ENCODE measurements around the gene TMEM39A. TPM values are rescaled to one million over a fixed set of nuclear protein-coding genes. Genes with fewer than 3 reads are reported as not detected.

The TMEM39A gene
- total RNA-seq, 4 donors from 2014 or later = 7.1 to 38.4 (median 32.1) TPM

DNA sequence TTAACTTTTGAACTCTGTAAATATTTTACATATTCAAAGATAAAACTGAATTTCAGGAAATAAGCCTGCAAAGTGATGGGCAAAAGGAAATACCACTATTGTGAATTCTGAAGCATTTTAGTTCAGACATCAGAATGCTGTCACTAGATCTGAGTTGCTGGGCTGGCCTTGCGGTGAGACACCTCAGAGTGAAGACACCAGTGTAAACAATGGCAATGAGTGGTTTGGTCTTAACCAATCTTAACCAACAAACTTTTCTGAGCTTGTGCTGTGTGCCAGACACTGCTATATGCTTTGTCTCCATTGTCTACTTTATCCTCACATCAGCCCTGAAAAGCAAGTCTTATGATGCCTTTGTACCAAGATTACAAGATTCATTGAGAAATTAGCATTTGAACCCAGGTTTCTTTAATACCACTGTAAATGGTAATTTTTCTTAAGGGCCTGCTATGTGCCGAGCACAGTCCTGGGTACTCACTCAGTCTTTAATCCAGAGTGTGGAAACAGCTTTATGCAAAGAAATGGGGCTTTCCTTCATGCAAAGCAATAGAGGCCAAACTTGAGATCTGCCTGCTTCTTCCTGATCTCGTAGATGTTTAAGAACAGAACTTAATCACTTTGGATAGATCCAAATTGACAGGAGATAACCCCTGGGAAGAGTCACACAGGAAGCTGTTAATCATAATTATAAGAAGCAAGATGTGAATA lies 55.0 kb downstream of the TMEM39A start:
- H3K27me3 ChIP-seq = no peaks in the 10 kb centered on the region
- DNase-seq = no peak
- in situ Hi-C loops (cut with MboI; ENCODE audit: low pct_ligation_motif_present in 1 of 4, low pct_unique_long_range_greater_than_20kb in 1 of 4, low sequenced_read_pairs in 3 of 4) = no loop called here
- intact Hi-C loops (cut with DNase I; ENCODE audit: low total_unique reads) = no loop called here
- no peaks in the 10 kb centered on the region for H3K9me3 ChIP-seq
- no peak overlapping the region for H3K27ac ChIP-seq
- no peak overlapping the region for H3K4me3 ChIP-seq
- no peaks in the 10 kb centered on the region for H3K36me3 ChIP-seq
- 72 to 79% methylated on average over 3 of the region's 3 CpGs for WGBS, 2 donors (ENCODE audit: low coverage in 1 of 2)
- TF ChIP-seq POLR2A (IDR thresholded peaks at IDR 0.05) (no peak), EP300 (IDR thresholded peaks at IDR 0.05; ENCODE audit: low read depth) (no peak), POLR2AphosphoS5 (IDR thresholded peaks at IDR 0.05) (no peak)
- TF ChIP-seq, protein P1, sequence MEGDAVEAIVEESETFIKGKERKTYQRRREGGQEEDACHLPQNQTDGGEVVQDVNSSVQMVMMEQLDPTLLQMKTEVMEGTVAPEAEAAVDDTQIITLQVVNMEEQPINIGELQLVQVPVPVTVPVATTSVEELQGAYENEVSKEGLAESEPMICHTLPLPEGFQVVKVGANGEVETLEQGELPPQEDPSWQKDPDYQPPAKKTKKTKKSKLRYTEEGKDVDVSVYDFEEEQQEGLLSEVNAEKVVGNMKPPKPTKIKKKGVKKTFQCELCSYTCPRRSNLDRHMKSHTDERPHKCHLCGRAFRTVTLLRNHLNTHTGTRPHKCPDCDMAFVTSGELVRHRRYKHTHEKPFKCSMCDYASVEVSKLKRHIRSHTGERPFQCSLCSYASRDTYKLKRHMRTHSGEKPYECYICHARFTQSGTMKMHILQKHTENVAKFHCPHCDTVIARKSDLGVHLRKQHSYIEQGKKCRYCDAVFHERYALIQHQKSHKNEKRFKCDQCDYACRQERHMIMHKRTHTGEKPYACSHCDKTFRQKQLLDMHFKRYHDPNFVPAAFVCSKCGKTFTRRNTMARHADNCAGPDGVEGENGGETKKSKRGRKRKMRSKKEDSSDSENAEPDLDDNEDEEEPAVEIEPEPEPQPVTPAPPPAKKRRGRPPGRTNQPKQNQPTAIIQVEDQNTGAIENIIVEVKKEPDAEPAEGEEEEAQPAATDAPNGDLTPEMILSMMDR (IDR thresholded peaks at IDR 0.05) = no peak
- no peaks in the 10 kb centered on the region for H3K4me1 ChIP-seq

DNA sequence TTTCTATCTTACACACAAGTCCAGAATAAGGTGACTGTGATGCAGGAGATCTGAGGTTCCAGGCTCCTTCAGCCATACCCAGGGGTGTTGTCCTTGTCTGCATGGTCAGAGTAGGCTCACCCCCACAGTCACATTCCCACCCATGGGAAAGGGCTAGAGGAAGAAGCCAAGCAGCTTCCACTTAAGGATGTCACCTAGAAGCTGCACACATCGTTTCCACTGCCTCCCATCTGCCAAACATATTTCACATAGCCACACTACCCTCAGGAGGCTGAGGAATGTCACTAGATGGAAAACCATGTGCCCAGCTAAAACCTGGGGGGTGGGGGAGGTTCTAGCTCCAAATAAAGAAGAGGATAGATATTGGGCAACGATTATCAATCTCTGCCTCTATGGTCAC lies 58.1 kb downstream of the TMEM39A start:
- in situ Hi-C loops (cut with MboI; ENCODE audit: low pct_ligation_motif_present in 1 of 4, low pct_unique_long_range_greater_than_20kb in 1 of 4, low sequenced_read_pairs in 3 of 4) (no loop called here), intact Hi-C loops (cut with DNase I; ENCODE audit: low total_unique reads) (no loop called here)
- WGBS, 2 donors (ENCODE audit: low coverage in 1 of 2) = 81% methylated on average over 2 of the region's 2 CpGs; no CpG with 5 or more reads in 1 of the 2 donors

DNA sequence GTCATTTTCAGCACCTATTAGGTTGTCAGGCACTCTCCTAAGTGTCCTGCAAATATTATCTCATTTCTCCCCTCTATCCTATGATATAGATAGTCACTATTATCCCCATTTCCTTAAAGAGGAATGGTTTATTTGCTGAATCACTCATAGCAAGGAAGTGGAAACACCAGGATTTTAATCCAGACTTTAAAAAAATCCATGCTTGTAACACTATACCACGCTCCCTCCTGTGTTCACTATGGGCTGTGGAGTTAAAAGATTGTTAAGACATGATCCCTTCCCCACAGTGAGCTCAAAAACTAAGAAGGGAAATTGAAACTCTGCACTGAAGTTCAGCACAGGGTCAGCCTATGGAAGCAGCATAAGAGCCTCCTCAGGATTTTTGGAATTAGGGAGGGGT lies 60.2 kb downstream of the TMEM39A start:
- 100% methylated on average over 1 of the region's 1 CpG for WGBS, 2 donors (ENCODE audit: low coverage in 1 of 2)

More for the DNA sequence above, 58.1 kb downstream of the TMEM39A start:
- Histone ChIP-seq H3K9me3 (no peaks in the 10 kb centered on the region), H3K4me1 (no peaks in the 10 kb centered on the region), H3K27me3 (no peaks in the 10 kb centered on the region), H3K36me3 (peaks cover 0 to 3% (median 0%) of the 10 kb centered on the region in 4 donors), H3K27ac (no peak overlapping the region), H3K4me3 (no peak overlapping the region)
- TF ChIP-seq EP300 (IDR thresholded peaks at IDR 0.05; ENCODE audit: low read depth) = no peak
- TF ChIP-seq, protein P1 (IDR thresholded peaks at IDR 0.05) = no peak
- no peak for TF ChIP-seq POLR2A (IDR thresholded peaks at IDR 0.05)
- no peak for TF ChIP-seq POLR2AphosphoS5 (IDR thresholded peaks at IDR 0.05)
- DNase-seq = no peak

DNA sequence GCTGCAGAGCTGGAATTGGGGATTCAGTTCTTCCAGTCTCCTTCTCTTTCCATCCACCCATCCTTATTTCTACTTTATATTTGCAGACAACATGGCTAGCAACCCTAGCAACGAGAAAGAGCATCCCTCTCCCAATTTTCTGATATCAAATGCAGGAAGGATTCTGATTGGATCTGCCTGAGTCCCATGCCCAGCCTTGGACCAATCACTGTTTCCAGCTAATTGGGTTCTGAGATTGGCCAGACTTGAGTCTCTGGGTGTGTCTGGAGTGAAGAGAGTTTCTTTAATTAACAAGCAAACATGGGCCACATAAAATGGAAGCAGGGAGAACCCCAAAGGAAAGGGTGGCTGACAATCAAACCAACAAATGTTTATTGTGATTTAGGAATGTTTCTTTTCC lies 60.6 kb downstream of the TMEM39A start:
- Histone ChIP-seq H3K36me3 (peaks cover 0 to 7% (median 3%) of the 10 kb centered on the region in 4 donors), H3K27me3 (no peaks in the 10 kb centered on the region), H3K27ac (no peak overlapping the region), H3K4me1 (no peaks in the 10 kb centered on the region), H3K4me3 (no peak overlapping the region), H3K9me3 (no peaks in the 10 kb centered on the region)
- DNase-seq = no peak
- whole genome bisulfite sequencing, 2 donors (ENCODE audit: low coverage in 1 of 2) = 65 to 90% methylated on average over 1 of the region's 1 CpG
- no peak for TF ChIP-seq POLR2AphosphoS5 (IDR thresholded peaks at IDR 0.05)
- no peak for TF ChIP-seq EP300 (IDR thresholded peaks at IDR 0.05; ENCODE audit: low read depth)
- TF ChIP-seq, protein P1 (IDR thresholded peaks at IDR 0.05) = no peak
- no peak for TF ChIP-seq POLR2A (IDR thresholded peaks at IDR 0.05)
- in situ Hi-C loops (cut with MboI; ENCODE audit: low pct_ligation_motif_present in 1 of 4, low pct_unique_long_range_greater_than_20kb in 1 of 4, low sequenced_read_pairs in 3 of 4) (no loop called here), intact Hi-C loops (cut with DNase I; ENCODE audit: low total_unique reads) (no loop called here)

More for the DNA sequence above, 60.2 kb downstream of the TMEM39A start:
- no peaks in the 10 kb centered on the region for H3K4me1 ChIP-seq
- no peaks in the 10 kb centered on the region for H3K9me3 ChIP-seq
- no peaks in the 10 kb centered on the region for H3K27me3 ChIP-seq
- intact Hi-C loops (cut with DNase I; ENCODE audit: low total_unique reads) (no loop called here), in situ Hi-C loops (cut with MboI; ENCODE audit: low pct_ligation_motif_present in 1 of 4, low pct_unique_long_range_greater_than_20kb in 1 of 4, low sequenced_read_pairs in 3 of 4) (no loop called here)
- no peak overlapping the region for H3K27ac ChIP-seq
- no peak for DNase-seq
- H3K36me3 ChIP-seq = peaks cover 0 to 7% (median 3%) of the 10 kb centered on the region in 4 donors
- TF ChIP-seq EP300 (IDR thresholded peaks at IDR 0.05; ENCODE audit: low read depth) (no peak), POLR2AphosphoS5 (IDR thresholded peaks at IDR 0.05) (no peak), POLR2A (IDR thresholded peaks at IDR 0.05) (no peak)
- TF ChIP-seq, protein P1 (IDR thresholded peaks at IDR 0.05) = no peak
- no peak overlapping the region for H3K4me3 ChIP-seq

Data from transverse colon (tissue), 4 donors.